Effector memory CD8-positive, alpha-beta T cell (primary cell): ENCODE results near the gene MTSS2.
"Not testable (repeated sequence)": the region's sequence is repeated elsewhere in the genome, so short reads cannot be mapped to it uniquely, and the experiment has no call there.

Experiments used
- ATAC-seq: fragments of 150-1000 bp; cut with Tn5 transposase; replicated peaks from 2 replicates; pipeline ENCODE4 v1.10.0; 2021; ENCODE audit warnings: mild to moderate bottlenecking, moderate library complexity
- DNase-seq, 3 experiments: peaks; one replicate each; pipeline ENCODE4 v3.0.0; 2021
- H3K27ac Mint-ChIP-seq, 2 donors: one replicate each; pipeline ENCODE4 v1.8.0; 2022; ENCODE audit warnings: mild to moderate bottlenecking in 2 of 2, mixed read lengths in 2 of 2, moderate library complexity in 2 of 2
- H3K27me3 Mint-ChIP-seq, 2 donors: one replicate each; pipeline ENCODE4 v1.8.0; 2022; ENCODE audit warnings: mixed read lengths in 2 of 2
- H3K36me3 Mint-ChIP-seq: one replicate; pipeline ENCODE4 v1.8.0; 2022; ENCODE audit warnings: mild to moderate bottlenecking, moderate library complexity, mixed read lengths; ENCODE audit not compliant: insufficient read depth
- H3K4me1 Mint-ChIP-seq, 2 donors: one replicate each; pipeline ENCODE4 v1.8.0; 2022; ENCODE audit warnings: low read depth in 2 of 2, mixed read lengths in 2 of 2
- H3K4me3 Mint-ChIP-seq, 2 donors: one replicate each; pipeline ENCODE4 v1.8.0; 2022; ENCODE audit warnings: mild to moderate bottlenecking in 2 of 2, mixed read lengths in 2 of 2, moderate library complexity in 2 of 2
- H3K9me3 Mint-ChIP-seq, 2 donors: one replicate each; pipeline ENCODE4 v1.8.0; 2022; ENCODE audit warnings: mixed read lengths in 2 of 2

MTSS2 gene

GRCh38 chr16:70649300-70649699 is 36.6 kb downstream of the MTSS2 start:
- ATAC-seq, result no peak
- H3K4me3 Mint-ChIP-seq, result no peak overlapping the region

GRCh38 chr16:70648606-70649005 is 37.2 kb downstream of the MTSS2 start:
- H3K4me3 Mint-ChIP-seq, result no peak overlapping the region
- no peak overlapping the region for H3K27ac Mint-ChIP-seq
- H3K36me3 Mint-ChIP-seq, result no peaks in the 10 kb centered on the region
- H3K27me3 Mint-ChIP-seq, result peaks cover 7 to 10% of the 10 kb centered on the region in 2 donors
- H3K4me1 Mint-ChIP-seq, result peaks cover 0 to under 1% of the 10 kb centered on the region in 2 donors
- no peak for DNase-seq
- no peak for ATAC-seq
- H3K9me3 Mint-ChIP-seq, result no peaks in the 10 kb centered on the region

More at GRCh38 chr16:70649300-70649699, 36.6 kb downstream of the MTSS2 start:
- Mint-ChIP-seq H3K27ac (no peak overlapping the region), H3K36me3 (no peaks in the 10 kb centered on the region), H3K9me3 (no peaks in the 10 kb centered on the region), H3K27me3 (peaks cover 7 to 10% of the 10 kb centered on the region in 2 donors), H3K4me1 (peaks cover 4 to 5% of the 10 kb centered on the region in 2 donors)
- no peak for DNase-seq

- no peaks in the 10 kb centered on the region for H3K36me3 Mint-ChIP-seq
- DNase-seq (no peak), ATAC-seq (no peak)
- peaks cover 8 to 13% of the 10 kb centered on the region in 2 donors for H3K27me3 Mint-ChIP-seq
- H3K27ac Mint-ChIP-seq, result no peak overlapping the region
- no peaks in the 10 kb centered on the region for H3K9me3 Mint-ChIP-seq
- H3K4me1 Mint-ChIP-seq, result no peaks in the 10 kb centered on the region
- H3K4me3 Mint-ChIP-seq, result no peak overlapping the region
Observed at GRCh38 chr16:70647441-70648359, 38.2 kb downstream of the MTSS2 start.

- Mint-ChIP-seq H3K27me3 (peaks cover 19 to 24% of the 10 kb centered on the region in 2 donors), H3K36me3 (no peaks in the 10 kb centered on the region), H3K4me1 (no peaks in the 10 kb centered on the region), H3K27ac (no peak within 1 kb of the TSS), H3K4me3 (no peak within 1 kb of the TSS), H3K9me3 (no peaks in the 10 kb centered on the region)
- ATAC-seq (no peak), DNase-seq (no peak)
Observed at GRCh38 chr16:70646260-70647241, 39.3 kb downstream of the MTSS2 start, which contains the start of gene IL34. Gene IL34 (plus strand): TSS chr16:70646559. CDS start chr16:70646948, 389 bp downstream.

DNA sequence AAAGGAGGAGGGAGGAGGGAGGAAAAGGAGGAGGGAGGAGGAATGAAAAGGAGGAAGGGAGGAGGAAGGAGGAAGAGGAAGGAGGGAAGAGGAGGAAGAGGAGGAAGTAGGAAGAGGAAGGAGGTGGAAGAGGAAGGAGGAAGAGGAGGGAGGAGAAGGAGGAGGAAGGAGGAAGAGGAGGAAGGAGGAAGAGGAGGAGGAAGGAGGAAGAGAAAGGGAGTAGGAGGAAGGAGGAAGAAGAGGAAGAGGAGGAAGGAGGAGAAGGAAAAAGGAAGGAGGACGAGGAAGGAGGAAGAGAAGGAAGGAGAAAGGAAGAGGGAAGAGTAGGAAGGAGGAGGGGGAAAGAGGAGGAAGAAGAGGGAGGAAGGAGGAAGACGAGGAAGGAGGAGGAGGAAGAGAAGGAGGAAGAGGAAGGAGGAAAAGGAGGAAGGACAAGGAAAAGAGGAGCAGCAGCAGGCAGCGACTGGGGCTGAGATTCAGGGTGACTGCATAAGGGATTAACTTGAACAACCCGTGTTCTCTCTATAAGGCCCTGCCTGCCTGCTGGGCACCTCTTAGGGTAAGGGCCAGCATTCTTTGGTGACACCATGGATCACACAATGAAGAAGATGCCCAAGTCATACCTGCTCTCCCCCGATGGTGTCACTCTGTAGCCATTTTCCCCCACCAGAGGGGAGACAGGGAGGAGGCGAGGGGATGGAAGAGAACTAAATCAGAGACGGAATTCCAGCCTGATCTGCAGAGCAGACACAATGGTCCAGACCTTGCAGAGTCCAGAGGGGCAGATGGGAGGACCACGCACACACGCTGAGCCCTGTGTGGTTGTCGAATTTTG is 40.9 kb downstream of the MTSS2 start:
- Mint-ChIP-seq H3K27ac (peak overlapping the region in 1 of 2 donors; percentile 35), H3K36me3 (no peaks in the 10 kb centered on the region), H3K4me1 (no peaks in the 10 kb centered on the region), H3K9me3 (no peaks in the 10 kb centered on the region), H3K27me3 (peaks cover 21 to 27% of the 10 kb centered on the region in 2 donors), H3K4me3 (no peak overlapping the region)
- no peak for ATAC-seq
- DNase-seq, result no peak

DNA sequence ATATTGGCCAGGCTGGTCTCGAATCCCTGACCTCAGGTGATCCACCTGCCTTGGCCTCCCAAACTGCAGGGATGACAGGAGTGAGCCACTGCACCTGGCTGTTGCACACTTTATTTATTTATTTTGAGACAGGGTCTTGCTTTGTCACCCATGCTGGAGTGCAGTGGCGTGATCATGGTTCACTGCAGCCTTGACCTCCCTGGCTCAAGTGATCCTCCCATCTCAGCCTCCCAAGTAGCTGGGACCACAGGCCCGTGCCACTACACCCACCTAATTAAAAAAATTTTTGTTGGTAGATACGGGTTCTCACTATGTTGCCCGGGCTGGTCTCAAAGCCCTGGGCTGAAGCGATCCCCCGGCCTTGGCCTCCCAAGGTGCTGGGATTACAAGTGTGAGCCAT is 42.6 kb downstream of the MTSS2 start:
- not testable (repeated sequence) for H3K36me3 Mint-ChIP-seq, H3K9me3 Mint-ChIP-seq, ATAC-seq, DNase-seq, H3K27ac Mint-ChIP-seq, H3K4me3 Mint-ChIP-seq, H3K4me1 Mint-ChIP-seq
- H3K27me3 Mint-ChIP-seq, result peaks cover 21 to 27% of the 10 kb centered on the region in 2 donors

GRCh38 chr16:70642633-70643032 is 43.2 kb downstream of the MTSS2 start:
- ATAC-seq, result no peak
- no peak for DNase-seq
- Mint-ChIP-seq H3K9me3 (no peaks in the 10 kb centered on the region), H3K4me3 (no peak overlapping the region), H3K27ac (no peak overlapping the region), H3K4me1 (no peaks in the 10 kb centered on the region), H3K27me3 (peaks cover 16 to 22% of the 10 kb centered on the region in 2 donors), H3K36me3 (no peaks in the 10 kb centered on the region)

DNA sequence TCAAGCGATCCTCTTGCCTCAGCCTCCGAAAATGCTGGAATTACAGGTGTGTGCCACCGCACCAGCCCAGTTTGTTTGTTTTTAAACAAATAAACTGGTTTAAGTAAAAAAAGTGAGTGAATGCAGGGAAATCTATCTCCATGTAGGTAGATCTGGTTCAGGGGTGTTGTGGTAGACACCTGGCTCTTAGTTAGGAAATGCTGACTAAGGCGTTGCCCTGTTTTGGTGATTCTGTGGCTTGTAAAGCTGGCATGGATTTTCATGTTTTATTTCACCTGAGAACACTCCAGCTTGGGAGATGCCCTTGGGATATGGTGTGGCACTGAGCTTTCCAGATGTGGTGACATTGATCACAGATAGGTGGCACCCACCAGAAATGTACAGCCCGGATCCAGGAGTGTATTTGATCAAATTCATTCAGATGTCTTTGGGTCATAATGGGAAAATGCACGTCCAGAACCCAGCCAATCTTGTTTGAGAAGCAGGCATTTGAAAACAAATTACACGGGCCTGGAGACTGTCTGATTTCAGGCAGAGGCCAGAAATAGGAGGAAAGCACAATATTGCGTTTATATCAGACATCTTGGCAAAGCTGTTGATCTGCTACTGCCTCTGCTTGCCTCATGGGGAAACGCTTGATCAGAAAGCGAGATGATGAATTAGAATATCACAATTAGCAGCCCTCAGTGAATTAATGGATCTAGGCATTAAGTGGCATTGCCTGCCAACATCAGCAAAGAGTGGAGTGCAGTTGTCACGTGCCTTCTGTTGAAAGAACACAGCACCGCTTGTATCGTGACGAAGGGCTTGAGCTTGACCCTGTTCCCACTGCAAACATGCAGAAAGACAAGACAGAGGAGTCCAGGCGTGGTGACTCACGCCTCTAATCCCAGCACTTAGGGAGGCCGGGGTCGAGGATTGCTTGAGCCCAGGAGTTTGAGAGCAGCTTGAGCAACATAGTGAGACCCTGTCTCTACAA is 46.8 kb downstream of the MTSS2 start:
- H3K27me3 Mint-ChIP-seq, result peaks cover 14 to 18% of the 10 kb centered on the region in 2 donors
- no peaks in the 10 kb centered on the region for H3K9me3 Mint-ChIP-seq
- H3K27ac Mint-ChIP-seq, result no peak overlapping the region
- H3K4me3 Mint-ChIP-seq, result no peak overlapping the region
- ATAC-seq, result no peak
- no peak for DNase-seq
- H3K36me3 Mint-ChIP-seq, result no peaks in the 10 kb centered on the region
- H3K4me1 Mint-ChIP-seq, result no peaks in the 10 kb centered on the region
